ENCODE results near the gene TCF7L1. TPM values are rescaled to one million over a fixed set of nuclear protein-coding genes. Genes with fewer than 3 reads are reported as not detected.

The TCF7L1 gene
- total RNA-seq, 1 donor from 2014 or later: 1.3 TPM

- no peak for TF ChIP-seq CTCF (IDR thresholded peaks at IDR 0.05; ENCODE audit: insufficient read depth, low read length, severe bottlenecking)
- Histone ChIP-seq H3K36me3 (ENCODE audit: control insufficient read depth, insufficient read depth, low read length) (peaks cover 4% of the 10 kb centered on the region), H3K4me3 (ENCODE audit: low read depth, low read length) (no peak overlapping the region), H3K27me3 (ENCODE audit: control insufficient read depth, insufficient read depth, low read length) (no peaks in the 10 kb centered on the region)
- DNase-seq (ENCODE audit: low read depth) (no peak), FAIRE-seq (no peak)
Measured at GRCh38 chr2:85281553-85281952, 148.4 kb downstream of the TCF7L1 start.

GRCh38 chr2:85282914-85283313 is 149.7 kb downstream of the TCF7L1 start:
- no peak for DNase-seq (ENCODE audit: low read depth)
- Histone ChIP-seq H3K4me3 (ENCODE audit: low read depth, low read length) (no peak overlapping the region), H3K27me3 (ENCODE audit: control insufficient read depth, insufficient read depth, low read length) (no peaks in the 10 kb centered on the region), H3K36me3 (ENCODE audit: control insufficient read depth, insufficient read depth, low read length) (peaks cover 4% of the 10 kb centered on the region)
- TF ChIP-seq CTCF (IDR thresholded peaks at IDR 0.05; ENCODE audit: insufficient read depth, low read length, severe bottlenecking): no peak
- FAIRE-seq: peak; percentile 66

GRCh38 chr2:85283641-85284040 is 150.4 kb downstream of the TCF7L1 start:
- no peak overlapping the region for H3K4me3 ChIP-seq (ENCODE audit: low read depth, low read length)
- H3K27me3 ChIP-seq (ENCODE audit: control insufficient read depth, insufficient read depth, low read length): no peaks in the 10 kb centered on the region
- TF ChIP-seq CTCF (IDR thresholded peaks at IDR 0.05; ENCODE audit: insufficient read depth, low read length, severe bottlenecking): no peak
- no peak for FAIRE-seq
- peaks cover 4% of the 10 kb centered on the region for H3K36me3 ChIP-seq (ENCODE audit: control insufficient read depth, insufficient read depth, low read length)
- no peak for DNase-seq (ENCODE audit: low read depth)

- Histone ChIP-seq H3K27me3 (ENCODE audit: control insufficient read depth, insufficient read depth, low read length) (no peaks in the 10 kb centered on the region), H3K4me3 (ENCODE audit: low read depth, low read length) (no peak overlapping the region), H3K36me3 (ENCODE audit: control insufficient read depth, insufficient read depth, low read length) (peaks cover 4% of the 10 kb centered on the region)
- no peak for TF ChIP-seq CTCF (IDR thresholded peaks at IDR 0.05; ENCODE audit: insufficient read depth, low read length, severe bottlenecking)
- DNase-seq (ENCODE audit: low read depth): no peak
- no peak for FAIRE-seq
Measured at GRCh38 chr2:85286918-85287317, 153.7 kb downstream of the TCF7L1 start.

- no peak overlapping the region for H3K4me3 ChIP-seq (ENCODE audit: low read depth, low read length)
- H3K27me3 ChIP-seq (ENCODE audit: control insufficient read depth, insufficient read depth, low read length): no peaks in the 10 kb centered on the region
- peaks cover 4% of the 10 kb centered on the region for H3K36me3 ChIP-seq (ENCODE audit: control insufficient read depth, insufficient read depth, low read length)
- TF ChIP-seq CTCF (IDR thresholded peaks at IDR 0.05; ENCODE audit: insufficient read depth, low read length, severe bottlenecking): no peak
- DNase-seq (ENCODE audit: low read depth) (peak; percentile 77), FAIRE-seq (no peak)
Measured at GRCh38 chr2:85287721-85288120, 154.5 kb downstream of the TCF7L1 start.

- H3K27me3 ChIP-seq (ENCODE audit: control insufficient read depth, insufficient read depth, low read length): no peaks in the 10 kb centered on the region
- no peak overlapping the region for H3K4me3 ChIP-seq (ENCODE audit: low read depth, low read length)
- peaks cover 4% of the 10 kb centered on the region for H3K36me3 ChIP-seq (ENCODE audit: control insufficient read depth, insufficient read depth, low read length)
- no peak for TF ChIP-seq CTCF (IDR thresholded peaks at IDR 0.05; ENCODE audit: insufficient read depth, low read length, severe bottlenecking)
- DNase-seq (ENCODE audit: low read depth) (peak; percentile 99), FAIRE-seq (no peak)
Measured at GRCh38 chr2:85288244-85288725, 155.1 kb downstream of the TCF7L1 start.
